HK-2 (cell line): Measurements from ENCODE around the gene ZNF710.

Experiments
- DNase-seq: peaks from one replicate; pipeline ENCODE4 v3.0.0-alpha.2; 2018; ENCODE audit not compliant: unreplicated experiment

The ZNF710 gene

GRCh38 chr15:90019611-90020010, 18.5 kb downstream of the ZNF710 start:
- no peak for DNase-seq

- no peak for DNase-seq
These were observed 19.1 kb downstream of the ZNF710 start for GRCh38 chr15:90020021-90020735.

- DNase-seq, result no peak
These were observed 19.9 kb downstream of the ZNF710 start for GRCh38 chr15:90020936-90021507.

GRCh38 chr15:90022345-90022744, 21.2 kb downstream of the ZNF710 start:
- no peak for DNase-seq

GRCh38 chr15:90022905-90023700, 22.0 kb downstream of the ZNF710 start:
- no peak for DNase-seq

GRCh38 chr15:90024406-90024805, 23.3 kb downstream of the ZNF710 start:
- DNase-seq, result no peak

- no peak for DNase-seq
These were observed 24.4 kb downstream of the ZNF710 start for GRCh38 chr15:90025489-90026033.

GRCh38 chr15:90028376-90028944, 27.3 kb downstream of the ZNF710 start:
- DNase-seq, result no peak

- DNase-seq, result no peak
These were observed 27.9 kb downstream of the ZNF710 start for GRCh38 chr15:90029024-90029423.

GRCh38 chr15:90030376-90030775, 29.3 kb downstream of the ZNF710 start:
- no peak for DNase-seq

GRCh38 chr15:90031231-90031791, 30.2 kb downstream of the ZNF710 start:
- no peak for DNase-seq

GRCh38 chr15:90033006-90033405, 31.9 kb downstream of the ZNF710 start:
- DNase-seq, result no peak

GRCh38 chr15:90033448-90033847, 32.3 kb downstream of the ZNF710 start:
- no peak for DNase-seq

GRCh38 chr15:90035095-90035839, 34.1 kb downstream of the ZNF710 start:
- peak; percentile 28 for DNase-seq

- DNase-seq, result no peak
These were observed 34.7 kb downstream of the ZNF710 start for GRCh38 chr15:90035840-90036230.

- no peak for DNase-seq
These were observed 35.2 kb downstream of the ZNF710 start for GRCh38 chr15:90036343-90036742.

GRCh38 chr15:90036806-90037510, 35.8 kb downstream of the ZNF710 start:
- DNase-seq, result no peak

- no peak for DNase-seq
These were observed 36.4 kb downstream of the ZNF710 start for GRCh38 chr15:90037511-90037860.

- DNase-seq, result no peak
These were observed 37.0 kb downstream of the ZNF710 start for GRCh38 chr15:90037961-90038631.

GRCh38 chr15:90038632-90039095, 37.5 kb downstream of the ZNF710 start:
- no peak for DNase-seq
